Ovary (tissue), 9 donors: ENCODE results near the gene DDX6. TPM values are rescaled to one million over a fixed set of nuclear protein-coding genes. Genes with fewer than 3 reads are reported as not detected.

Experiments
- DNase-seq, 5 donors: peaks; one replicate each; pipeline ENCODE4 v3.0.0-alpha.2; 2019 to 2020
- H3K27ac ChIP-seq, 2 donors: fragments of 200-600 bp; one replicate each; pipeline versions ENCODE4 v1.5.1 to v1.8.0; 2019 to 2022
- H3K27me3 ChIP-seq: fragments of 200-600 bp; one replicate; pipeline ENCODE4 v1.8.0; 2022
- H3K36me3 ChIP-seq: fragments of 200-600 bp; sonication (generic); one replicate; pipeline ENCODE4 v1.5.1; 2019
- H3K4me1 ChIP-seq: one replicate; pipeline ENCODE4 v1.8.1; 2013; ENCODE audit warnings: mild to moderate bottlenecking, moderate library complexity; ENCODE audit not compliant: insufficient read depth
- H3K4me3 ChIP-seq: fragments of 200-600 bp; sonication (generic); one replicate; pipeline ENCODE4 v1.5.1; 2017
- H3K9me3 ChIP-seq, 2 donors: fragments of 200-600 bp in 1 of 2; sonication (generic) in 1 of 2; one replicate each; pipeline versions ENCODE4 v1.5.1 to v1.8.1; 2013 to 2019; ENCODE audit warnings: mild to moderate bottlenecking in 1 of 2, moderate library complexity in 1 of 2
- CTCF ChIP-seq, 3 donors: fragments of 450-650 bp in 2 of 3; fragments of 200-600 bp in 1 of 3; IDR thresholded peaks; one replicate each; pipeline versions ENCODE4 v1.5.1 to v1.8.0; 2016 to 2022; ENCODE audit warnings: antibody characterized with exemption in 3 of 3, mild to moderate bottlenecking in 1 of 3
- EP300 ChIP-seq: sonication (generic); formaldehyde crosslinking; IDR thresholded peaks from one replicate; pipeline ENCODE4 v1.6.1; 2017; ENCODE audit warnings: antibody characterized with exemption
- POLR2A ChIP-seq: fragments of 450-650 bp; IDR thresholded peaks from one replicate; pipeline ENCODE4 v1.6.1; 2017; ENCODE audit warnings: antibody characterized with exemption, mild to moderate bottlenecking, moderate library complexity
- WGBS, 3 donors: extraction: QIAGEN DNeasy Blood & Tissue Kit in 1 of 3; methylation state at CpG; one replicate each; pipeline versions ENCODE4 v1.1.5 to v1.1.7; 2013 to 2017; 5-methylcytosine and 5-hydroxymethylcytosine counted together
- intact Hi-C, 4 donors: fragments of 100-400 bp; cut with DNase I; formaldehyde crosslinking; loops; one replicate each; pipeline versions ENCODE4 v1.11.0 to v1.15.1; 2022 to 2023
- polyA plus RNA-seq, 2 donors: library from polyadenylated mRNA; stranded (reverse); fragments of 200-250 nt in 1 of 2; fragments of 350-450 nt in 1 of 2; fragmentation: Illumina TruSeq in 1 of 2; extraction: RNeasy Lipid Tissue Mini Kit (QIAGEN cat#74804) in 1 of 2; gene quantifications; one replicate each; pipeline ENCODE4 v1.2.3, GENCODE V29; 2013 to 2014
- total RNA-seq, 7 donors: library from RNA; depleted of rRNA in 2 of 7; stranded (reverse); fragments of >200 nt in 2 of 7; fragmentation: NEBNext Ultra II Directional in 3 of 7; extraction: Animal tissue kit (Norgen Biotek cat#: 25700) in 3 of 7; gene quantifications; one replicate each; pipeline versions ENCODE4 v1.1.0 to v1.2.4, GENCODE V29; 2016 to 2023
- donor health status: DM: no; HTN: no; CAD: no; lungs with moderate emphysema.
- donor health status: DM: no; HTN: no; CAD: no.
- donor health status: Bipolar disorder and iron deficiency.
- donor health status: DM: yes; HTN: yes; CAD: no.
- donor health status: DM: no; HTN: no; CAD: no.
- donor health status: DM: yes; HTN: yes; CAD: no.

DDX6 gene
- total and polyA plus RNA-seq, 9 donors: 33.9 to 212 (median 143) TPM

GRCh38 chr11:118797510-118797909, 6.5 kb upstream of the DDX6 start:
- Histone ChIP-seq H3K36me3 (no peaks in the 10 kb centered on the region), H3K27ac (no peak overlapping the region), H3K4me1 (no peaks in the 10 kb centered on the region), H3K27me3 (no peaks in the 10 kb centered on the region), H3K9me3 (no peaks in the 10 kb centered on the region), H3K4me3 (no peak overlapping the region)
- no peak for DNase-seq
- TF ChIP-seq EP300: no peak
- no peak for TF ChIP-seq CTCF (IDR thresholded peaks at IDR 0.05)
- no peak for TF ChIP-seq POLR2A
- intact Hi-C loops: no loop called here
- 64 to 82% (median 71%) methylated on average over 11 of the region's 11 CpGs for WGBS, 3 donors

- H3K4me1 ChIP-seq: peaks cover 10% of the 10 kb centered on the region
- H3K4me3 ChIP-seq: peak overlapping the region; percentile 71
- H3K27ac ChIP-seq: peak overlapping the region; percentile 99
- 6 to 7% (median 6%) methylated on average over 8 of the region's 8 CpGs for WGBS, 3 donors
- no peaks in the 10 kb centered on the region for H3K36me3 ChIP-seq
- peak; percentile 43 to 69 (median 47) for DNase-seq
- H3K9me3 ChIP-seq: no peaks in the 10 kb centered on the region
- no peak for TF ChIP-seq CTCF (IDR thresholded peaks at IDR 0.05)
- TF ChIP-seq POLR2A: peak; percentile 51
- H3K27me3 ChIP-seq: no peaks in the 10 kb centered on the region
- intact Hi-C loops: loop anchor here in 1 of 4 donors (1.0 kb wide), 1 partner anchor 78 kb away; no protein-coding TSS in a partner anchor
Measured at GRCh38 chr11:118792570-118793124, 1.7 kb upstream of the DDX6 start.

GRCh38 chr11:118791961-118792569, 1.1 kb upstream of the DDX6 start:
- H3K4me1 ChIP-seq: peaks cover 14% of the 10 kb centered on the region
- H3K27ac ChIP-seq: peak overlapping the region; percentile 99
- H3K27me3 ChIP-seq: no peaks in the 10 kb centered on the region
- DNase-seq: peak in 3 of 5 donors; percentile 43 to 57 (median 55)
- no peaks in the 10 kb centered on the region for H3K9me3 ChIP-seq
- H3K4me3 ChIP-seq: peak overlapping the region; percentile 71
- intact Hi-C loops: loop anchor here in 2 of 4 donors (1.0 to 2.0 kb wide), 3 partner anchors 78 to 137 kb away; partner anchors contain the start of gene BCL9L (in 1 of the 2)
- WGBS, 3 donors: 2 to 3% (median 2%) methylated on average over 32 to 39 of the region's 39 CpGs
- TF ChIP-seq EP300 (no peak), CTCF (IDR thresholded peaks at IDR 0.05) (no peak), POLR2A (no peak)
- no peaks in the 10 kb centered on the region for H3K36me3 ChIP-seq

GRCh38 chr11:118790357-118791110, 430 bp downstream of the DDX6 start:
- Histone ChIP-seq H3K9me3 (no peaks in the 10 kb centered on the region), H3K27ac (peak overlapping the region; percentile 99), H3K36me3 (no peaks in the 10 kb centered on the region), H3K4me3 (peak overlapping the region; percentile 71), H3K27me3 (no peaks in the 10 kb centered on the region), H3K4me1 (peaks cover 18% of the 10 kb centered on the region)
- intact Hi-C loops: loop anchor here in 2 of 4 donors (2.0 kb wide), 2 partner anchors 134 to 138 kb away; partner anchors contain the start of gene BCL9L (in 1 of the 2)
- TF ChIP-seq CTCF (IDR thresholded peaks at IDR 0.05) (peak; percentile 33 to 57 (median 51)), POLR2A (no peak)
- 0 to 1% (median 0%) methylated on average over 38 to 54 of the region's 54 CpGs for WGBS, 3 donors
- DNase-seq: peak in 4 of 5 donors; percentile 67 to 79 (median 73)
